Panc1 (cell line): ENCODE results near the gene KCNJ9. TPM values are rescaled to one million over a fixed set of nuclear protein-coding genes. Genes with fewer than 3 reads are reported as not detected.

Experiments used
- ATAC-seq: fragments of 200-7000 bp; cut with Tn5 transposase; 2 replicates; pipeline ENCODE4 v1.9.1; 2020; ENCODE audit warnings: mild to moderate bottlenecking, moderate library complexity
- BruUV-seq: library from RNA; stranded (reverse); fragments of 400-500 nt; replicated peaks from 2 replicates; lab custom pipeline; 2021; lab: Mats Ljungman, UMichigan
- CTCF ChIA-PET: fragments of 300-600 bp; sonication (Branson Sonifier 250); formaldehyde crosslinking; loops from one replicate; lab custom pipeline; 2022; ENCODE audit warnings: antibody characterized with exemption; lab: Charles Lee
- POLR2A ChIA-PET: fragments of 300-600 bp; sonication (Branson Sonifier 250); formaldehyde crosslinking; loops from one replicate; lab custom pipeline; 2022; ENCODE audit warnings: antibody characterized with exemption; lab: Charles Lee
- DNase-seq: peaks from one replicate; pipeline ENCODE4 v3.0.0-alpha.2; 2010; ENCODE audit warnings: low read depth, low spot score
- H3K27ac ChIP-seq: 2 replicates; pipeline ENCODE4 v1.5.1; 2011; ENCODE audit warnings: mild to moderate bottlenecking, low read length, inconsistent platforms
- H3K27me3 ChIP-seq: fragments of 200-500 bp; sonication (Bioruptor generic); 2 replicates; pipeline ENCODE4 v1.6.0; 2014; ENCODE audit warnings: low read length, inconsistent platforms; ENCODE audit not compliant: control insufficient read depth, insufficient read depth
- H3K36me3 ChIP-seq: fragments of 200-500 bp; sonication (Bioruptor generic); 2 replicates; pipeline ENCODE4 v1.5.1; 2014; ENCODE audit warnings: inconsistent platforms, mild to moderate bottlenecking, low read length, moderate library complexity; ENCODE audit not compliant: control insufficient read depth, insufficient read depth
- H3K4me1 ChIP-seq: 2 replicates; pipeline ENCODE4 v1.5.1; 2011; ENCODE audit warnings: inconsistent platforms, mild to moderate bottlenecking, low read length, moderate library complexity; ENCODE audit not compliant: control insufficient read depth, insufficient read depth
- H3K4me3 ChIP-seq, 2 experiments: 2 replicates each; pipeline ENCODE4 v1.5.1; 2011 to 2012; ENCODE audit warnings: low read depth in 2 of 2, low read length in 2 of 2, mild to moderate bottlenecking in 2 of 2, inconsistent platforms in 1 of 2, moderate library complexity in 1 of 2
- H3K9me3 ChIP-seq: fragments of 200-500 bp; sonication (Bioruptor generic); 2 replicates; pipeline ENCODE4 v1.5.1; 2014; ENCODE audit warnings: low read depth, mild to moderate bottlenecking, inconsistent platforms, low read length, moderate library complexity; ENCODE audit not compliant: control insufficient read depth, insufficient read depth
- POLR2AphosphoS5 ChIP-seq: IDR thresholded peaks from 2 replicates; pipeline ENCODE4 v1.6.1; 2012; ENCODE audit warnings: mild to moderate bottlenecking, low read depth, low read length, moderate library complexity
- REST ChIP-seq, 2 experiments: IDR thresholded peaks; 2 replicates each; pipeline ENCODE4 v1.6.1; 2011 to 2012; ENCODE audit warnings: low read depth in 2 of 2, control low read depth in 1 of 2, low read length in 1 of 2, mild to moderate bottlenecking in 1 of 2, moderate library complexity in 1 of 2; ENCODE audit not compliant: insufficient read depth in 1 of 2
- SIN3A ChIP-seq: IDR thresholded peaks from 2 replicates; pipeline ENCODE4 v1.6.1; 2012; ENCODE audit warnings: low read depth, mild to moderate bottlenecking, low read length, moderate library complexity, borderline replicate concordance; ENCODE audit not compliant: insufficient read depth
- TCF7L2 ChIP-seq: IDR thresholded peaks from 2 replicates; pipeline ENCODE4 v1.6.1; 2011; ENCODE audit warnings: mild to moderate bottlenecking, low read depth, low read length, inconsistent platforms
- in situ Hi-C: cut with HindIII; loops from 2 replicates; pipeline ENCODE4 v1.10.0; 2016; ENCODE audit warnings: low sequenced_read_pairs, low pct_unique_long_range_greater_than_20kb
- intact Hi-C: fragments of 100-400 bp; cut with micrococcal nuclease; formaldehyde crosslinking; loops from one replicate; pipeline ENCODE4 v1.10.0; 2022; ENCODE audit not compliant: unreplicated experiment
- total RNA-seq: library from RNA; stranded (reverse); gene quantifications from one replicate; pipeline ENCODE4 v1.2.1, GENCODE V29; 2021; ENCODE audit not compliant: unreplicated experiment
- TF ChIP-seq, protein P1 (sequence below): fragments of 450-650 bp; IDR thresholded peaks from 2 replicates; pipeline ENCODE4 v1.5.1; 2017; ENCODE audit warnings: mild to moderate bottlenecking

Gene KCNJ9
- total RNA-seq, 1 experiment from 2014 or later: not detected

DNA sequence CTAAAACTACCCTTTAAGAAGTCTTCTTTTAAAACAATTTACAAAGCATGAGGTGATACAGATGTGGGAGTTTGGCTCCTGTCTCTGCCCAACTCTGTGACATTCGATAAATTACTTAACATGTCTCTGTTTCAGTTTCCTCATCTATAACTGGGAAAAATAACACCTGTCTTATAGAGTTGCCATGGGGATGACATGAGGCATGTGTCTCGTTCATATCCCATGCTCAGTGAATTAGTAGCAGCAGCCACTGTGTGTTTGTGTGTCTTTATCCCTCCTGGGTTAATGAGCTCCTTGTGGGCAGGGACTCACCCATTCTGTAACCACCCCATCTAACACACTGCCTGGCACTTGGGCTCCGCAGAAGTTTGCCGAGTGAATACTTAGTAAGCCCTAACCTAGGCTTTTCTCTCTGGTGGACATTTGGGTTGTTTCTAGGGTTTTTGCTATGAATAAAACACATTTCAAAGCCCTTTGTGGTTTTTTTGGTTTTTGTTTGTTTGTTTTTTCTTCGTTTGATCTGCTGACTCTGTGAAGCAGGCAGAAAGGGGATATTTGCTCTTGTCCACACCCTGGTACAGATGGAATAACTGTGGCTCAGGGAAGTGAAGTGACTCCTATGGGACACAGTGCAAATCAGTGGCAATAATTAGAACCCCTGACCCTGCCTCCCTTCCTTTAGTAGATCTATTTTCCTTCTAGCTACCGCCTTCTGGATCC lies 797 bp upstream of the KCNJ9 start:
- Histone ChIP-seq H3K4me1 (no peaks in the 10 kb centered on the region), H3K9me3 (no peaks in the 10 kb centered on the region), H3K27me3 (peaks cover 33% of the 10 kb centered on the region), H3K27ac (no peak overlapping the region), H3K36me3 (no peaks in the 10 kb centered on the region), H3K4me3 (no peak overlapping the region)
- in situ Hi-C loops: no loop called here
- CTCF ChIA-PET: interaction anchor here (0.7 to 2.4 kb wide), 5 partner anchors 8 to 727 kb away, joined by 3 to 11 read pairs (median 4); no protein-coding TSS in a partner anchor
- no peak for DNase-seq
- TF ChIP-seq SIN3A: no peak
- TF ChIP-seq, protein P1, sequence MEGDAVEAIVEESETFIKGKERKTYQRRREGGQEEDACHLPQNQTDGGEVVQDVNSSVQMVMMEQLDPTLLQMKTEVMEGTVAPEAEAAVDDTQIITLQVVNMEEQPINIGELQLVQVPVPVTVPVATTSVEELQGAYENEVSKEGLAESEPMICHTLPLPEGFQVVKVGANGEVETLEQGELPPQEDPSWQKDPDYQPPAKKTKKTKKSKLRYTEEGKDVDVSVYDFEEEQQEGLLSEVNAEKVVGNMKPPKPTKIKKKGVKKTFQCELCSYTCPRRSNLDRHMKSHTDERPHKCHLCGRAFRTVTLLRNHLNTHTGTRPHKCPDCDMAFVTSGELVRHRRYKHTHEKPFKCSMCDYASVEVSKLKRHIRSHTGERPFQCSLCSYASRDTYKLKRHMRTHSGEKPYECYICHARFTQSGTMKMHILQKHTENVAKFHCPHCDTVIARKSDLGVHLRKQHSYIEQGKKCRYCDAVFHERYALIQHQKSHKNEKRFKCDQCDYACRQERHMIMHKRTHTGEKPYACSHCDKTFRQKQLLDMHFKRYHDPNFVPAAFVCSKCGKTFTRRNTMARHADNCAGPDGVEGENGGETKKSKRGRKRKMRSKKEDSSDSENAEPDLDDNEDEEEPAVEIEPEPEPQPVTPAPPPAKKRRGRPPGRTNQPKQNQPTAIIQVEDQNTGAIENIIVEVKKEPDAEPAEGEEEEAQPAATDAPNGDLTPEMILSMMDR: no peak
- TF ChIP-seq REST (IDR thresholded peaks at IDR 0.05; ENCODE audit: insufficient read depth in 1 of 2, low read depth in 2 of 2, low read length in 1 of 2): no peak
- TF ChIP-seq TCF7L2: no peak
- no peak for TF ChIP-seq POLR2AphosphoS5
- no peak for ATAC-seq
- POLR2A ChIA-PET: interaction anchor here (0.5 to 1.0 kb wide), 4 partner anchors 11 to 978 kb away, joined by 3 to 11 read pairs (median 7); partner anchors contain the start of gene KCNJ10
- BruUV-seq: no TSS peak
- intact Hi-C loops: no loop called here

GRCh38 chr1:160082487-160082886 lies 1.1 kb downstream of the KCNJ9 start:
- Histone ChIP-seq H3K4me1 (no peaks in the 10 kb centered on the region), H3K36me3 (no peaks in the 10 kb centered on the region), H3K4me3 (no peak overlapping the region), H3K9me3 (no peaks in the 10 kb centered on the region), H3K27me3 (peaks cover 33% of the 10 kb centered on the region), H3K27ac (no peak overlapping the region)
- DNase-seq: no peak
- intact Hi-C loops: no loop called here
- CTCF ChIA-PET: interaction anchor here (0.6 to 1.5 kb wide), 4 partner anchors 25 to 154 kb away, joined by 3 to 11 read pairs (median 4); no protein-coding TSS in a partner anchor
- in situ Hi-C loops: no loop called here
- POLR2A ChIA-PET: no interaction called here
- ATAC-seq: no peak
- TF ChIP-seq REST (IDR thresholded peaks at IDR 0.05; ENCODE audit: insufficient read depth in 1 of 2, low read depth in 2 of 2, low read length in 1 of 2): no peak
- TF ChIP-seq, protein P1: no peak
- TF ChIP-seq TCF7L2: no peak
- TF ChIP-seq POLR2AphosphoS5: no peak
- TF ChIP-seq SIN3A: no peak
- no TSS peak for BruUV-seq
